Measurements from ENCODE around the gene EHBP1L1. TPM values are rescaled to one million over a fixed set of nuclear protein-coding genes. Genes with fewer than 3 reads are reported as not detected.

The EHBP1L1 gene
- 46.1 and 54.4 TPM in 2 replicates for total RNA-seq (ENCODE audit: low replicate concordance)

DNA sequence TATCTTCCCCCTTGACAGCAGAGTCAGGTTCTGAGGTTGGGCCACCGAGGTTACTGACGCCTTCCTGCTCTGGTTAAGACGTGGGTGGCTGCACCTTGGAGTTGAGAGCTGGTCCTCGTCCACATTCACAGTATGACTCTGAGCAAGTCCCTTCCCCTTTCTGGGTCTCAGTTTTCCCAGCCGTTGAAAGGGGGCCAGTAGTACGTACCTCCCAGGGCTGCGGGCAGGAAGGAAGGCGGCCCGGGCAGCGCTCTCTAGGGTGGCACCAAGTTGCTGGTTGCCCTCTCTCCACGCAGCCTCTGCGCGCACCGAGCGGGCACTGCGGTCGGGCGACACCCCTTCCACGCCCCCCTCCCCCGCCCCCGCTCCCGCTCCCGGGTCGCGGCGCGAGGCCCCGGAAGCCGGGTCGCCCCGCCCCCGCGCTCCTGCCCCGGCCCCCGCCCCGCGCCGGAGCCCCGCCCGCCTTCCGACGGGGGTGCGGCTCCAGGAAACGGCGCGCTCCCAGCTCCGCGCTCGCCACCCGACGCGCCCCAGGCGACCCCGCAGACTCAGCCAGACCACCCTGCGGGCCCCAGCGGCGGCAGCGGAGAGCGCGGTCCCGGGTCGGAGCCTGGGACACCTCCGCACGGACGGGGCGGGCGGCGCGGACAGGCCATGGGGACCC is at the start of gene EHBP1L1:
TSS of gene EHBP1L1 (plus strand) at position 486 of the 664 bp plus-strand sequence. CDS start 250 bp downstream, outside the sequence.

DNA sequence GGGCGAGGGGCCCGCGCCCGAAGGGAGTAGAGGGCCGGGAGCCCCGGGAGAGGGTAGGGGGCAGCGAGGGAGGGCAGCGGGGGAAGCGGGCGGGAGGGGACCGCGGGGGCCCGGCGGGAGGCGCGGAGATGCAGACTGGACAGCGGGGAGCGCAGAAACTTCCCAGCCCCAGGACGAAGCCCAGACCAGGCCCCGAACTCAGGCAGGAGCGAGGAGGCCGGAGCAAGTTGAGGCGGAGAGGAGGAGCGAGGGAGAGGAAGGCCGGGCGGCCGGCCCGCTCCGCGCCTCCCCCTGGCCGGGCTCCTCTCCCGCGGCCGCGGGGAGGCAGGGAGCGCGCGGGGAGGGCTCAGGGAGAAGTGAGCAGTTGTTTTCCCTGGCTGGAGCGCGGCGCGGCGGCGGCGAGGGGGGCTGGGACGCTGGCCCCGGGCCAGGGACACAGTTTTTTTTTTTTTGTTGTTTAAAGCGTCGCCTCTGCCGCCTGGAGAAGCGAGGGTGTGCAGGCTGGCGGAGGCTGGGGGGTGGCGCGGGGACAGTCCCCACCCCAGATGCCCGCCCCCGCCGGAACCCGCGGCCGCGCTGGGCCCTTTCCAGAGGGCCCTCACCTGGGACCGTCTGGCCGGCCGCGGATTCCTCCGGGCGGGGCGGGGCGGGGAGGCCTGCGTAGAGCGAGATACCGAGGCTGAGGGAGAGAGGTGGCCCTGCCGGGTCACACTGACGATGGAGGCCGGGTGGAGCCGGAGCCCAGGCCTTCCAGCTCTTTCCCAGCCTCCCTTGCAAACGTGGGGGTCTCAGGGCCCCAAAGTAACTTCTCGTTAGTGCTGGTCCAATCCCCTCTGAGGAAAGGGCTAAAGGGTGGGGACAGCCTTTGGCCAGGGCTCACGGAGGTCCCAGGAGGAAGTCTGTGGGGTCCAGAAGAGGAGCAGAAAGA is 17.6 kb upstream of the EHBP1L1 start, which contains the start of gene LTBP3:
TSS of gene LTBP3 (minus strand) at position 358 of the 928 bp plus-strand sequence. CDS start 400 bp downstream, outside the sequence.

DNA sequence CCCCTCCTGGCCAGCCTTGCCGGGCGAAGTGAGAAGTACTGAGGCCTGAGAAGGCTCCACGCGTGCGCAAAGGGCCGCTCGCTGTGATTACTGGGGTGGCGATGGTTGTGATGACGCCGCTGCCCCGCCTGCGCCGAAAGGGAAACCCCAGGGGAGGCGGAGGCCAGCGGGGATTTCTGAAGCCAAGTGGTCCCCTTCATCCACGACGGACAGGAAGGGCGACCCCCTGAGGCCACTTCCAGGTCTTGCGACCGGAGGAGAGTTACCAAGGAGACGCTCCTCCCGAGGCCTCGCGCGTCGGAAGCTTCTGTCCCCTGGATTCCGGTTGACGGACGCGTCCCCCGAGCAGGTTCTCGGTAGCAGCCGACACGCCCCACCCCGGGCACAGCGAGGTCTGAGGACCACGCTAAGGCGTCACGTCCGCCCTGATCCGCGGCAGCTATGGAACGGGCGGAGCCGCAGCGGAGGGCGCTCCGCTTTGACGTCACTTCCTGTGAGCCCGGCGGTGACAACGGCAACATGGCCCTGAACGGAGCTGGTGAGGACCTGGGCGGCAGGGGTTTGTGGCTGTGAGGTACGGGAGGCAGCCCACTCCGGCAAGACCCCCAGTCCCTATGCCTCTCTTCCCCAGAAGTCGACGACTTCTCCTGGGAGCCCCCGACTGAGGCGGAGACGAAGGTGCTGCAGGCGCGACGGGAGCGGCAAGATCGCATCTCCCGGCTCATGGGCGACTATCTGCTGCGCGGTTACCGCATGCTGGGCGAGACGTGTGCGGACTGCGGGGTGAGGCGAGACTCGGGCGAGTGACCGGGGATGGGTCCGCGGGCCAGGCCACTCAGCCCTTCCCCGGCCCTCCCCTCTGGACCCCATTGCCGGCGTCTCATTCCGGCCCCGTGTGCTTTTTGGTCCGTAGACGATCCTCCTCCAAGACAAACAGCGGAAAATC is 5.6 kb upstream of the EHBP1L1 start, which contains the start of gene ZNRD2:
TSS of gene ZNRD2 (plus strand) at position 505 of the 946 bp plus-strand sequence. CDS start at position 520, 15 bp downstream.

DNA sequence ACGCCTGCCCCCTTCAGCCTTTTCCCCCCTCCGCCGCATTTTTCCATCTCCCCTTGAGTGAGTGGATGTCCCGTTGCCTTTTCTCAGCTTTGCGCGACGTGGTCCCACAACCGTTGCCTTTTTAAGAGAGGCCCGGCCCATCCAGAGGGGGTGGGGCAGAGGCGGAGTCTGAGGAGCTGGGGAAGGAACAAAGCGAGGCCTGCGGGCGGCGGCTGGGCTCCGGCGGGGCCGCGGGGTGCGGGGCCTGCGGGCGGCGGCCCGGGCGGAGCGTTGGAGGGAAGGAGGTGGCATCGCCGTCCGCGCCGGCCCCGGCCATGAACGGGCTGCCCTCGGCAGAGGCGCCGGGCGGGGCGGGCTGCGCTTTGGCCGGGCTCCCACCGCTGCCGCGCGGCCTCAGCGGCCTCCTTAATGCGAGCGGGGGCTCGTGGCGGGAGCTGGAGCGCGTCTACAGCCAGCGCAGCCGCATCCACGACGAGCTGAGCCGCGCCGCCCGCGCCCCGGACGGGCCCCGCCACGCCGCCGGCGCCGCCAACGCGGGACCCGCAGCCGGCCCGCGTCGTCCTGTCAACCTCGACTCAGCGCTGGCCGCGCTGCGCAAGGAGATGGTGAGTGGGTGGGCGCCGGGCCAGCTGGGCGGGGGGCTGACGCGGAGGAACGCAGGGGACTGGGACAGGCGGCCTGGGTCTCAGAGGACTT is 3.3 kb upstream of the EHBP1L1 start, which contains the start of gene FAM89B:
TSS of gene FAM89B (plus strand) at position 183 of the 696 bp plus-strand sequence. CDS start at position 315, 132 bp downstream.

DNA sequence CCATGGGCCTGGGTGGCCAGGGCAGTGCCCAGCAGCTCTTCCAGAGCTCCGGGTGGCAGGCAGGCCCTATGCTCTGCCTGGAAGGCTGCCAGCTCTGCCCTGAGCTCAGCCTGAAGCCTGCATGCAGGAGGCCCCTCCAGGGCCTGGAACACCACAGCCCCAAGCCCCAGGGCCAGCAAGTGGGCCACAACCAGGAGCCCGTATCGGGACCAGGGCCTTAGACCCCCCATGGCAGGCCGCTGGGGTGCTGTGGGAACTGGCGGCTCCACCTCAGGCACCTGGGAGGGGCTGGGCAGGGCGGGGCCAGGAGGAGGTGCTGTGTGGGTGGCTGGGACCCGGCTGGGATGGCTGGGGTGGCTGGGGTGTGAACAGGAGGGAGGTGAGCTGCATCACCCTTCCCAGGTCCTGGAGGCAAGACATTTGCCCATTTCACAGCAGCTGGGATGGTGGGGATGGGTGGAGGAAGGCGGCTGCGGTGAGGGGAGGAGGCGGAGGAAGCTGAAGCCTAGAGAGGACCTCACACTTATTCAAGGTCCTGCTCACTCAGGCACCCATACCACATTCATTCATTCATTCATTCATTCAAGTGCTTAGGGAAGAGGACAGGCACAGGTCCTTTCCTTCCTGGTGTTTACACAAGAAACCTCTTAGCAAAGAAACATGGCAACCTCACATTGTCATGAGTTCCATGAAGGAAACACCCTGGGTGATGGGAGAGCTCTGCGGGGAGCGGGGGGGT is 19.9 kb downstream of the EHBP1L1 start, which contains the start of gene KCNK7:
TSS of gene KCNK7 (minus strand) at position 258 of the 739 bp plus-strand sequence. CDS start at position 230, 28 bp downstream.

DNA sequence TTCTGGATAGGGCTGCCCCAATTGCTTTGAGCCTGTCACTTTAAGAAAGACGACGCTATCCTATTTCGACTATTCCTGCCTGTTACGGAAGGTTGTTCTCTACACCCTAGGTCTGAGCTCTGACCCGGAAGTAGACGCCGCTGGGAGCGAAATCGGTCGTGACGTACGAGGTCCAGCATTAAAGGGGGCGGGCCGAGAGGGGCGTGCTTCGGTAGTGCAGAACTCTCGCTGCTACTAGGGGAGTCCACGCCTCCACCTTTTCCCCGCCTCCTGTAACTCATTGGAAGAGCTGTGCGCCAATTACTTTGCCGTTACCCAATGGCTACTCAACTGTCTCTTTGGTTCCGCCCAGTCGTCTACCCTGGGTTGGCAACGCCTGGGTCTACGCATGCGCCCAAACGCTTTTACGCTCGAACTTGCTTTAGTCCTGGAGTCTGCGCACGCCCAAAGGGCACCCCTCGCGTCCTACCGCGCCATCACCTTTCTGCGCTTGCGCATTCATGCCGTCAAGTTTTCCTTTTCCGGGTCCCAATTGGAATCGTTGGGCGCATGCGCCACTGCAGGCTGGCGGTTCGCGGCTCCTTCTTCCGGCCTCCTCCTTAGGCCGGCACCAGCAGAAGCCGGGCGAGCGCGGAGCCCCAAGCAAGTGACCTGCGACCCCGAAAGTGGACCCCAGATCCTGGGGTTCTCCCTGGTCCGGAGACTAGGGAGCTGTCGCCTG is 39.5 kb downstream of the EHBP1L1 start, which contains the start of gene PCNX3:
TSS of gene PCNX3 (plus strand) at position 548 of the 721 bp plus-strand sequence. CDS start 536 bp downstream, outside the sequence.

DNA sequence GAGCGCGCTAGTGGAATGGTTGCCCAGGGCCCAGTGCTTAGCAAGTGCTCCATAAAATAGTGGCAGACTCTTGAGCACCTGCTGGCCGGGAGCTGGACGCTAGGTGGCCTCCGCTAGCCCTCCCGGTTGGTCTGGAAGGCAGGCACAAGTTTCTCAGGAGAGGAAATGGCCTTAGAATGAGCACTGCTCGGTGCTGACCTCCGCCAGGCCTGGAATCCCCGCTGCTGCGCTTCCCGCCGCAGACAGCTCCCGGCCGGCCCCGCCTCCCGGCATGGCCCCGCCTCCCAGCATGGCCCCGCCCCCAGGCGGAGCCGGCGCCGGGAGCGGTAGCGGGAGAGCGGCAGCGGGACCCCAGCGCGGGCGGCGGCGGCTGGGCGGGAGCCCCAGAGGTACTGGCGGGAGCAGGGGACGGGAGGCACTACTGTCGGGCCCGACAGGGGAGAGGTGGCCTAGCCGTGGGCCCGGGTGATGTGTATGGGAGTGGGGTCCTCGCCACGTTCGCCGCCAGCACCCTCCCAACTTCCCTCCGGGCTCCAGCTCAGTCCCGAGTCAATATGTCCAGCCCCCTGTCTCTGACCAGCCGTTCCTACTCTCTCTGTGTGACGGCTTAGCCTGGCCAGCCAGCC is 62.1 kb downstream of the EHBP1L1 start, which contains the start of gene SIPA1:
TSS of gene SIPA1 (plus strand) at position 308 of the 626 bp plus-strand sequence. CDS start 2,821 bp downstream, outside the sequence.

Other genes starting within 250 kb of the EHBP1L1 start
- gene DPF2, start 242.2 kb upstream of the EHBP1L1 start, total RNA-seq (ENCODE audit: low replicate concordance), result 19.4 and 27.6 TPM in 2 replicates
- gene TIGD3, start 221.3 kb upstream of the EHBP1L1 start, total RNA-seq (ENCODE audit: low replicate concordance), result 0.15 TPM in 1 of 2 replicates, not detected in the other
- gene SLC25A45, start 193.4 kb upstream of the EHBP1L1 start, total RNA-seq (ENCODE audit: low replicate concordance), result 1.4 and 2.3 TPM in 2 replicates
- gene FRMD8, start 189.4 kb upstream of the EHBP1L1 start, total RNA-seq (ENCODE audit: low replicate concordance), result 20.6 and 36.7 TPM in 2 replicates
- 109 and 295 TPM in 2 replicates for gene NEAT1, start 153.3 kb upstream of the EHBP1L1 start, total RNA-seq (ENCODE audit: low replicate concordance)
- 5,186 and 7,371 TPM in 2 replicates for gene MALAT1, start 77.0 kb upstream of the EHBP1L1 start, total RNA-seq (ENCODE audit: low replicate concordance)
- gene SCYL1, start 51.0 kb upstream of the EHBP1L1 start, total RNA-seq (ENCODE audit: low replicate concordance), result 81.3 and 110 TPM in 2 replicates
- gene LTBP3, start 17.7 kb upstream of the EHBP1L1 start, total RNA-seq (ENCODE audit: low replicate concordance), result 30.2 and 64.4 TPM in 2 replicates
- 34.3 and 43.3 TPM in 2 replicates for gene ZNRD2, start 5.6 kb upstream of the EHBP1L1 start, total RNA-seq (ENCODE audit: low replicate concordance)
- 5.5 and 27.7 TPM in 2 replicates for gene FAM89B, start 3.5 kb upstream of the EHBP1L1 start, total RNA-seq (ENCODE audit: low replicate concordance)
- 0.23 TPM in 1 of 2 replicates, not detected in the other for gene KCNK7, start 19.7 kb downstream of the EHBP1L1 start, total RNA-seq (ENCODE audit: low replicate concordance)
- gene MAP3K11, start 38.2 kb downstream of the EHBP1L1 start, total RNA-seq (ENCODE audit: low replicate concordance), result 19.1 and 20.2 TPM in 2 replicates
- 10.4 and 10.5 TPM in 2 replicates for gene PCNX3, start 39.7 kb downstream of the EHBP1L1 start, total RNA-seq (ENCODE audit: low replicate concordance)
- 10.2 and 14.0 TPM in 2 replicates for gene SIPA1, start 62.0 kb downstream of the EHBP1L1 start, total RNA-seq (ENCODE audit: low replicate concordance)
- gene RELA, start 86.9 kb downstream of the EHBP1L1 start, total RNA-seq (ENCODE audit: low replicate concordance), result 12.9 and 17.1 TPM in 2 replicates
- gene KAT5, start 136.2 kb downstream of the EHBP1L1 start, total RNA-seq (ENCODE audit: low replicate concordance), result 42.8 and 57.1 TPM in 2 replicates
- gene RNASEH2C, start 144.7 kb downstream of the EHBP1L1 start, total RNA-seq (ENCODE audit: low replicate concordance), result 37.2 and 40.5 TPM in 2 replicates
- 1.9 and 4.4 TPM in 2 replicates for gene AP5B1, start 204.9 kb downstream of the EHBP1L1 start, total RNA-seq (ENCODE audit: low replicate concordance)
- not detected in 2 replicates for gene OVOL1, start 211.0 kb downstream of the EHBP1L1 start, total RNA-seq (ENCODE audit: low replicate concordance)

Data from smooth muscle cell of the coronary artery (primary cell).